A673 (cell line): ENCODE measurements around the gene TMEM234. TPM values are rescaled to one million over a fixed set of nuclear protein-coding genes. Genes with fewer than 3 reads are reported as not detected.

Source experiments
- BruUV-seq: library from RNA; stranded (reverse); fragments of 400-500 nt; replicated peaks from 2 replicates; lab custom pipeline; 2021; lab: Mats Ljungman, UMichigan
- CTCF ChIA-PET: fragments of 300-600 bp; sonication (Branson Sonifier 250); formaldehyde crosslinking; loops from one replicate; lab custom pipeline; 2022; ENCODE audit warnings: antibody characterized with exemption; lab: Charles Lee
- POLR2A ChIA-PET: fragments of 300-600 bp; sonication (Branson Sonifier 250); formaldehyde crosslinking; loops from one replicate; lab custom pipeline; 2022; ENCODE audit warnings: antibody characterized with exemption; ENCODE audit not compliant: low non-redundant PET; lab: Charles Lee
- DNase-seq: peaks from one replicate; pipeline ENCODE4 v3.0.0-alpha.2; 2015; ENCODE audit warnings: low spot score
- H3K27ac ChIP-seq: fragments of 200-600 bp; sonication (generic); 2 replicates; pipeline ENCODE4 v1.5.1; 2016; ENCODE audit warnings: mixed run types, low read depth, mild to moderate bottlenecking, mixed read lengths, antibody characterized with exemption, low read length; ENCODE audit not compliant: poor library complexity, severe bottlenecking
- H3K27me3 ChIP-seq: fragments of 200-600 bp; sonication (generic); replicated peaks from 2 replicates; pipeline ENCODE4 v1.6.1; 2017; ENCODE audit warnings: mixed run types, low read depth, mild to moderate bottlenecking, mixed read lengths, antibody characterized with exemption, low read length; ENCODE audit not compliant: insufficient read depth, poor library complexity
- H3K36me3 ChIP-seq: fragments of 200-600 bp; sonication (generic); 2 replicates; pipeline ENCODE4 v1.6.1; 2016; ENCODE audit warnings: mixed run types, mild to moderate bottlenecking, mixed read lengths, antibody characterized with exemption, low read length; ENCODE audit not compliant: insufficient read depth, poor library complexity, severe bottlenecking
- H3K4me1 ChIP-seq: fragments of 200-600 bp; sonication (generic); 2 replicates; pipeline ENCODE4 v1.6.1; 2017; ENCODE audit warnings: mixed run types, mild to moderate bottlenecking, mixed read lengths, antibody characterized with exemption, low read length; ENCODE audit not compliant: insufficient read depth, poor library complexity, severe bottlenecking
- H3K4me3 ChIP-seq: fragments of 200-600 bp; sonication (generic); 2 replicates; pipeline ENCODE4 v1.5.1; 2016; ENCODE audit warnings: low read depth, mixed run types, mild to moderate bottlenecking, mixed read lengths, low read length; ENCODE audit not compliant: poor library complexity, severe bottlenecking
- H3K9me3 ChIP-seq: fragments of 200-600 bp; sonication (generic); 2 replicates; pipeline ENCODE4 v1.6.1; 2016; ENCODE audit warnings: mixed run types, low read depth, mild to moderate bottlenecking, mixed read lengths, antibody characterized with exemption, low read length; ENCODE audit not compliant: poor library complexity, severe bottlenecking
- EZH2 ChIP-seq: fragments of 200-600 bp; sonication (generic); IDR thresholded peaks from 2 replicates; pipeline ENCODE4 v1.6.1; 2017; ENCODE audit warnings: borderline replicate concordance, low read depth, mild to moderate bottlenecking, mixed read lengths, antibody characterized with exemption, low read length; ENCODE audit not compliant: poor library complexity, severe bottlenecking
- intact Hi-C: fragments of 100-400 bp; cut with micrococcal nuclease; formaldehyde crosslinking; loops from one replicate; pipeline ENCODE4 v1.10.0; 2022; ENCODE audit not compliant: unreplicated experiment
- total RNA-seq: library from RNA; stranded (reverse); gene quantifications from 2 replicates; pipeline ENCODE4 v1.2.3, GENCODE V29; 2021
- TF ChIP-seq, protein P1 (sequence below): fragments of 300-800, 200-600 bp; sonication (generic); conservative IDR thresholded peaks from 2 replicates; pipeline ENCODE4 v1.5.1; 2017; ENCODE audit warnings: low read depth, mild to moderate bottlenecking, antibody characterized with exemption, low read length, moderate library complexity, mixed read lengths

The TMEM234 gene
- total RNA-seq, 1 experiment from 2014 or later: 15.4 TPM

- POLR2A ChIA-PET: no interaction called here
- H3K27ac ChIP-seq: no peak overlapping the region
Measured at GRCh38 chr1:32198237-32199042, 23.7 kb downstream of the TMEM234 start.

GRCh38 chr1:32197837-32198236 is 24.3 kb downstream of the TMEM234 start:
- no peak overlapping the region for H3K4me3 ChIP-seq
- intact Hi-C loops: no loop called here
- no TSS peak for BruUV-seq
- ChIA-PET CTCF (no interaction called here), POLR2A (no interaction called here)
- H3K9me3 ChIP-seq: no peaks in the 10 kb centered on the region
- H3K36me3 ChIP-seq: peaks cover 44% of the 10 kb centered on the region
- no peak overlapping the region for H3K27ac ChIP-seq
- peaks cover 14% of the 10 kb centered on the region for H3K4me1 ChIP-seq
- TF ChIP-seq, protein P1, sequence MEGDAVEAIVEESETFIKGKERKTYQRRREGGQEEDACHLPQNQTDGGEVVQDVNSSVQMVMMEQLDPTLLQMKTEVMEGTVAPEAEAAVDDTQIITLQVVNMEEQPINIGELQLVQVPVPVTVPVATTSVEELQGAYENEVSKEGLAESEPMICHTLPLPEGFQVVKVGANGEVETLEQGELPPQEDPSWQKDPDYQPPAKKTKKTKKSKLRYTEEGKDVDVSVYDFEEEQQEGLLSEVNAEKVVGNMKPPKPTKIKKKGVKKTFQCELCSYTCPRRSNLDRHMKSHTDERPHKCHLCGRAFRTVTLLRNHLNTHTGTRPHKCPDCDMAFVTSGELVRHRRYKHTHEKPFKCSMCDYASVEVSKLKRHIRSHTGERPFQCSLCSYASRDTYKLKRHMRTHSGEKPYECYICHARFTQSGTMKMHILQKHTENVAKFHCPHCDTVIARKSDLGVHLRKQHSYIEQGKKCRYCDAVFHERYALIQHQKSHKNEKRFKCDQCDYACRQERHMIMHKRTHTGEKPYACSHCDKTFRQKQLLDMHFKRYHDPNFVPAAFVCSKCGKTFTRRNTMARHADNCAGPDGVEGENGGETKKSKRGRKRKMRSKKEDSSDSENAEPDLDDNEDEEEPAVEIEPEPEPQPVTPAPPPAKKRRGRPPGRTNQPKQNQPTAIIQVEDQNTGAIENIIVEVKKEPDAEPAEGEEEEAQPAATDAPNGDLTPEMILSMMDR: no peak
- no peak for TF ChIP-seq EZH2
- H3K27me3 ChIP-seq: no peaks in the 10 kb centered on the region
- DNase-seq: no peak

More at GRCh38 chr1:32198237-32199042, 23.7 kb downstream of the TMEM234 start:
- DNase-seq: no peak
- CTCF ChIA-PET: no interaction called here
- H3K27me3 ChIP-seq: no peaks in the 10 kb centered on the region
- peaks cover 14% of the 10 kb centered on the region for H3K4me1 ChIP-seq
- peaks cover 38% of the 10 kb centered on the region for H3K36me3 ChIP-seq
- intact Hi-C loops: no loop called here
- no TSS peak for BruUV-seq
- H3K9me3 ChIP-seq: no peaks in the 10 kb centered on the region
- TF ChIP-seq, protein P1: no peak
- TF ChIP-seq EZH2: no peak
- no peak overlapping the region for H3K4me3 ChIP-seq

GRCh38 chr1:32197074-32197473 is 25.1 kb downstream of the TMEM234 start:
- intact Hi-C loops: no loop called here
- H3K36me3 ChIP-seq: peaks cover 51% of the 10 kb centered on the region
- no peaks in the 10 kb centered on the region for H3K9me3 ChIP-seq
- DNase-seq: no peak
- CTCF ChIA-PET: no interaction called here
- POLR2A ChIA-PET: no interaction called here
- H3K27me3 ChIP-seq: no peaks in the 10 kb centered on the region
- TF ChIP-seq, protein P1: no peak
- TF ChIP-seq EZH2: no peak
- no peak overlapping the region for H3K4me3 ChIP-seq
- H3K4me1 ChIP-seq: peaks cover 14% of the 10 kb centered on the region
- H3K27ac ChIP-seq: no peak overlapping the region
- no TSS peak for BruUV-seq
